ENCODE results near the gene ACTL6B. TPM values are rescaled to one million over a fixed set of nuclear protein-coding genes. Genes with fewer than 3 reads are reported as not detected.

Gene ACTL6B
- total and polyA plus RNA-seq, 2 of the 13 experiments (the other 11 are each of a cell fraction or from before 2014, with no cell fraction given): not detected

DNA sequence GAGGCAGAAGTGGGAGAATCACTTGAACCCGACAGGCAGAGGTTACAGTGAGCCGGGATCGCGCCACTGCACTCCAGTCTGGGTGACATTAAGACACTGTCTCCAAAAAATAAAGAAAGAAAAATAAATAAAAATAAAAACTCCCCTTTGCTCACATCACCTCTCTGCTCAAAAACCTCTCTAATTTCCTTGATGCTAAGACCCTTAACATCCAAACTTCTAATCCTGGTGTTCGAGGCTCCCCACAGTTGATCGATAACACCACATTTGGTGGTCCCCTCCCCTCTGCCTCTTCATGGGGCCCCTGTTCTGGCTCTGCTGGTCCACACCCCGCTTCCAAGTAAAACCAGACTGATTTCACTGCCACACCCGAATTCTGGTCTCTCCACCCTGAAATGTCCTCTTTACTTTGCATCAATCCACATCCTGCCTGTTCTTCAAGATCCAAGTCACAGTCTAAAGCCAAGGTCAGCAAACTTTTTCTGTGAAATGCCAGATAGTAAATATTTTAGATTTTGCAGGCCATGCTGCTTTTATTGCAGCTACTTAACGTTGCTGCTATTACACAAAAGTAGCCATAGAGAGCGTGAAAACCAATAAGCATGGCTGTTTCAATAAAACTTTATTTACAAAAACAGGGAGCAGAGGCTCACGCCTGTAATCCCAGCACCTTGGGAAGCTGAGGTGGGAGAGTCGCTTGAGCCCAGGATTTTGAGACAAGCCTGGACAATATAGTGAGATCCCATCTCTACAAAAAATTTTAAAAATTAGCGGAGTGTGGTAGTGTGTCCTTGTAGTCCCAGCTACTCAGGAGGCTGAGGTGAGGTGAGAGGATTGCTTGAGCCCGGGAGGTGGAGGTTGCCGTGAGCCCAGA lies 32.1 kb downstream of the ACTL6B start:
- H3K9ac ChIP-seq (ENCODE audit: insufficient read depth, low read depth, low read length): no peak overlapping the region
- no peak for DNase-seq (ENCODE audit: low spot score)

More for the DNA sequence above, 32.1 kb downstream of the ACTL6B start:
- H3K4me1 ChIP-seq (ENCODE audit: insufficient read depth, low read length): peaks cover 21% of the 10 kb centered on the region
- no peak overlapping the region for H3K4me3 ChIP-seq (replicated peaks in 1 of 3; ENCODE audit: insufficient read depth in 1 of 3, low read depth in 2 of 3, low read length in 3 of 3)
- H2AFZ ChIP-seq (ENCODE audit: low read length): no peak overlapping the region
- TF ChIP-seq, protein P1, sequence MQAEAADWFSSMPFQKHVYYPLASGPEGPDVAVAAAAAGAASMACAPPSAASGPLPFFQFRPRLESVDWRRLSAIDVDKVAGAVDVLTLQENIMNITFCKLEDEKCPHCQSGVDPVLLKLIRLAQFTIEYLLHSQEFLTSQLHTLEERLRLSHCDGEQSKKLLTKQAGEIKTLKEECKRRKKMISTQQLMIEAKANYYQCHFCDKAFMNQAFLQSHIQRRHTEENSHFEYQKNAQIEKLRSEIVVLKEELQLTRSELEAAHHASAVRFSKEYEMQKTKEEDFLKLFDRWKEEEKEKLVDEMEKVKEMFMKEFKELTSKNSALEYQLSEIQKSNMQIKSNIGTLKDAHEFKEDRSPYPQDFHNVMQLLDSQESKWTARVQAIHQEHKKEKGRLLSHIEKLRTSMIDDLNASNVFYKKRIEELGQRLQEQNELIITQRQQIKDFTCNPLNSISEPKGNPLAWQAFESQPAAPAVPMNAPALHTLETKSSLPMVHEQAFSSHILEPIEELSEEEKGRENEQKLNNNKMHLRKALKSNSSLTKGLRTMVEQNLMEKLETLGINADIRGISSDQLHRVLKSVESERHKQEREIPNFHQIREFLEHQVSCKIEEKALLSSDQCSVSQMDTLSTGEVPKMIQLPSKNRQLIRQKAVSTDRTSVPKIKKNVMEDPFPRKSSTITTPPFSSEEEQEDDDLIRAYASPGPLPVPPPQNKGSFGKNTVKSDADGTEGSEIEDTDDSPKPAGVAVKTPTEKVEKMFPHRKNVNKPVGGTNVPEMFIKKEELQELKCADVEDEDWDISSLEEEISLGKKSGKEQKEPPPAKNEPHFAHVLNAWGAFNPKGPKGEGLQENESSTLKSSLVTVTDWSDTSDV (CRISPR knock-in tag; IDR thresholded peaks at IDR 0.05): no peak
- TF ChIP-seq, protein P2, sequence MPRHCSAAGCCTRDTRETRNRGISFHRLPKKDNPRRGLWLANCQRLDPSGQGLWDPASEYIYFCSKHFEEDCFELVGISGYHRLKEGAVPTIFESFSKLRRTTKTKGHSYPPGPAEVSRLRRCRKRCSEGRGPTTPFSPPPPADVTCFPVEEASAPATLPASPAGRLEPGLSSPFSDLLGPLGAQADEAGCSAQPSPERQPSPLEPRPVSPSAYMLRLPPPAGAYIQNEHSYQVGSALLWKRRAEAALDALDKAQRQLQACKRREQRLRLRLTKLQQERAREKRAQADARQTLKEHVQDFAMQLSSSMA (CRISPR knock-in tag; IDR thresholded peaks at IDR 0.05): no peak
- TF ChIP-seq, protein P3, sequence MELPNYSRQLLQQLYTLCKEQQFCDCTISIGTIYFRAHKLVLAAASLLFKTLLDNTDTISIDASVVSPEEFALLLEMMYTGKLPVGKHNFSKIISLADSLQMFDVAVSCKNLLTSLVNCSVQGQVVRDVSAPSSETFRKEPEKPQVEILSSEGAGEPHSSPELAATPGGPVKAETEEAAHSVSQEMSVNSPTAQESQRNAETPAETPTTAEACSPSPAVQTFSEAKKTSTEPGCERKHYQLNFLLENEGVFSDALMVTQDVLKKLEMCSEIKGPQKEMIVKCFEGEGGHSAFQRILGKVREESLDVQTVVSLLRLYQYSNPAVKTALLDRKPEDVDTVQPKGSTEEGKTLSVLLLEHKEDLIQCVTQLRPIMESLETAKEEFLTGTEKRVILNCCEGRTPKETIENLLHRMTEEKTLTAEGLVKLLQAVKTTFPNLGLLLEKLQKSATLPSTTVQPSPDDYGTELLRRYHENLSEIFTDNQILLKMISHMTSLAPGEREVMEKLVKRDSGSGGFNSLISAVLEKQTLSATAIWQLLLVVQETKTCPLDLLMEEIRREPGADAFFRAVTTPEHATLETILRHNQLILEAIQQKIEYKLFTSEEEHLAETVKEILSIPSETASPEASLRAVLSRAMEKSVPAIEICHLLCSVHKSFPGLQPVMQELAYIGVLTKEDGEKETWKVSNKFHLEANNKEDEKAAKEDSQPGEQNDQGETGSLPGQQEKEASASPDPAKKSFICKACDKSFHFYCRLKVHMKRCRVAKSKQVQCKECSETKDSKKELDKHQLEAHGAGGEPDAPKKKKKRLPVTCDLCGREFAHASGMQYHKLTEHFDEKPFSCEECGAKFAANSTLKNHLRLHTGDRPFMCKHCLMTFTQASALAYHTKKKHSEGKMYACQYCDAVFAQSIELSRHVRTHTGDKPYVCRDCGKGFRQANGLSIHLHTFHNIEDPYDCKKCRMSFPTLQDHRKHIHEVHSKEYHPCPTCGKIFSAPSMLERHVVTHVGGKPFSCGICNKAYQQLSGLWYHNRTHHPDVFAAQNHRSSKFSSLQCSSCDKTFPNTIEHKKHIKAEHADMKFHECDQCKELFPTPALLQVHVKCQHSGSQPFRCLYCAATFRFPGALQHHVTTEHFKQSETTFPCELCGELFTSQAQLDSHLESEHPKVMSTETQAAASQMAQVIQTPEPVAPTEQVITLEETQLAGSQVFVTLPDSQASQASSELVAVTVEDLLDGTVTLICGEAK (IDR thresholded peaks at IDR 0.05): peak; percentile 61
- TF ChIP-seq, protein P3 (CRISPR knock-in tag; IDR thresholded peaks at IDR 0.05): peak; percentile 98
- TF ChIP-seq SNRNP70 (IDR thresholded peaks at IDR 0.05; ENCODE audit: low read depth, low read length) (no peak), ZFP36L2 (CRISPR knock-in tag; IDR thresholded peaks at IDR 0.05) (no peak)
- H3K27ac ChIP-seq (ENCODE audit: extremely low read length, insufficient read depth, low read length): no peak overlapping the region
- no peak for ATAC-seq
- CTCF ChIA-PET (ENCODE audit: low intra/inter-chr PET ratio, low total read pairs): no interaction called here
- H3K4me2 ChIP-seq (ENCODE audit: low read depth, low read length): no peak overlapping the region
- no peak for FAIRE-seq
- POLR2A ChIA-PET: interaction anchor here (1.1 to 1.5 kb wide), 2 partner anchors 12 to 38 kb away, joined by 3 to 6 read pairs; partner anchors contain the start of genes FBXO24, LRCH4 and MOSPD3
- 93% methylated on average over 15 of the region's 15 CpGs for WGBS (ENCODE audit: low lambda C conversion rate)
- H4K20me1 ChIP-seq (ENCODE audit: insufficient read depth, low read length): peaks cover 3% of the 10 kb centered on the region; the same call in 1 of the 2 replicates
- H3K27me3 ChIP-seq (ENCODE audit: control insufficient read depth in 1 of 2, insufficient read depth in 2 of 2, low read length in 2 of 2): no peaks in the 10 kb centered on the region
- H3K36me3 ChIP-seq (replicated peaks in 1 of 2; ENCODE audit: control insufficient read depth in 1 of 2, insufficient read depth in 2 of 2, low read length in 2 of 2): peaks cover 4 to 22% of the 10 kb centered on the region in 2 experiments; a peak in 4 of 5 replicates
- H3K79me2 ChIP-seq (ENCODE audit: insufficient read depth, low read length): no peaks in the 10 kb centered on the region
- intact Hi-C loops (cut with micrococcal nuclease; ENCODE audit: unreplicated experiment) (no loop called here), in situ Hi-C loops (cut with HindIII; ENCODE audit: extremely low pct_ligation_motif_present, low pct_unique_long_range_greater_than_20kb) (no loop called here)
- no peaks in the 10 kb centered on the region for H3K9me3 ChIP-seq (ENCODE audit: low read length)
- BruUV-seq (replicated peaks): no TSS peak
